RPMI7951 (cell line): ENCODE measurements around the gene RNLS. TPM values are rescaled to one million over a fixed set of nuclear protein-coding genes. Genes with fewer than 3 reads are reported as not detected.
A peak's percentile ranks its signal among the peaks of the same experiment; 100 is the strongest.
"Not testable (repeated sequence)": the region's sequence is repeated elsewhere in the genome, so short reads cannot be mapped to it uniquely, and the experiment has no call there.

ENCODE experiments used
- DNase-seq: peaks from one replicate; pipeline ENCODE4 v3.0.0-alpha.2; 2012; ENCODE audit warnings: low read depth
- total RNA-seq: library from RNA; depleted of rRNA; stranded (reverse); fragments of >200 nt; shearing (Covaris generic); gene quantifications from 2 replicates; pipeline ENCODE4 v1.2.3, GENCODE V29; 2014

The RNLS gene
- total RNA-seq, 1 experiment from 2014 or later: 15.7 TPM

DNA sequence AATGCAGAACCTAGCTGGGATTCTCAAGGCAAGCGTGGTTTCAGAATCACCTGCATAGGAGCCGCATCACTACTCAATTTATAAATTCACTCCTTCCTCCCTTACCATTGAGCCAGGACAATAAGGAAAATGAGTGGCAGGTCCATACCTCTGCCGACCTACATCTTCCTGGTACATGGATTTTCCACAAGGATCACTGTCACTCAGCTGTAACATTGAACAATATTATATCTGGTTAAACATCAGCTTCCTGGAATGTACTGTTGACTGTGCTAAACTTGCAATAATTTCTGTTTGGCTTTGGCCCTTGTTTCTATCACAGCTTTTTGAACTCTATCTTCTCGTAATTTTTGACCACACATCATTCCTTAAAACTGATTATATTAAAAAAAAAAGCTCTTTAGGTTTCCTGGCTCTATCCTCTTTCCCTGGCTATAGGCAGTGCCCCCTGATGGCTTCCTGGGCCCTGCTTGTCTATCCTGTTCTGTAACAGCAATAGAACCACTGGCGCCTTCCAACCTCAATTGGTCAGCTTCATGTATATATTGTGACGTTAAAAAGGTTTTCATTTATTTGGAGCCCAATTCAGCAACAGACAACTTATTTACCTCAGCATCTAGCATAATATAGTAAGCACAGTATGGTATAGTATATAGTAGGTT lies 59.2 kb downstream of the RNLS start:
- DNase-seq: no peak

DNA sequence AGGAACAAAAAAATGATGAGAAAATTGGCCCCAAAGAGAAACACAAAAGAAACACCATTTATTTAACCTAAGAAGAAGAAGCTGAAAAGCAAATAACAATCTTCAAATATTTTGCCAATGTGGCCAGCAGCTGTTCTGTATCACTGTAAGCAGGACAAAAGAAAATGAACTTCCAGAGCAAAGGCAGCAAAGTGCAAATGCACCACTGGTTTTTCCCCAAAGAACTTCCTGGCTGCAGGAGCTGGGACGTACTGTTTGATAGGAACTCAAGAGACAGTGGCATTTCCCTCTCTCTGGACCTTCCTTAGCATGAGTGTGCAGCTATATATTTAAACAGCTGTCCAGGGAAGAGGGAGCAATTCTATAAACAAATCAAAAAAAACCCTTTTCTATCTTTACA lies 60.4 kb downstream of the RNLS start:
- no peak for DNase-seq

DNA sequence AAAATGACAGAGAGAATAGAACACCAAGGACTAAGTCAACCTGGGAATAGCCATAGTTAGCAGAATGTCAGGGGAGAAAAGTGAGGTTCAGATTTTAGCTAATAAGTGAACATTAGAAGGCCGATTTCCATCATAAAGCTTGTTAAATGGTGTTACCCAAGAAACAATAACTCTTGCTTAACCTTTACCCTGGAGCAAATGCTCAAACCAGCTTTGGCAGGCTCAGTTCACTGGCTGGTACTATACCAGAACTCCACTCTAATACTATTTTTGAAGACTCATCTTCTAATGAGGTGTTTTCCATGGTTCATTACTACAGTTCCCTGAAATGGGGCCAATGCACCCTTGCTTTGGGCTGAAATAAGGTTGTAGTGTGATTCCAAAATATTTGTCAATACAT lies 61.3 kb downstream of the RNLS start:
- DNase-seq: no peak

DNA sequence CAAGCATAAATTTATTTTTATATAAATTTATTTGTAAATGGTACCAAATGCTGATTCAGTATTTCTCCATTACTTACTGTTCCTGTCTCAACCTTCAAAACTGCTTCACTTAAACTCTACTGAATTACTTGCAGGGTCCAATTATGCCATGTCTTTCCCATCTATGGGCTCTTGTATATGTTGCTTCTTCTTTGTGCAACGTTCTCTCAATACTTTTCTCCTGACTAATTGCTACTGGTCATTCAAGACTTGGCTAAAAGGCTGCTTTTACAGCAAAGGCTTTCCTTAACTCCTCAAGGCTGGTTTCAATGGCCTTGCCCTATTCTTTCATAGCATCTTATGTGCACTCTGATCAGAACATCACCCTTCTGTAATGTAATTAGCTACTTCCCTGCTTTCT lies 67.9 kb downstream of the RNLS start:
- no peak for DNase-seq

DNA sequence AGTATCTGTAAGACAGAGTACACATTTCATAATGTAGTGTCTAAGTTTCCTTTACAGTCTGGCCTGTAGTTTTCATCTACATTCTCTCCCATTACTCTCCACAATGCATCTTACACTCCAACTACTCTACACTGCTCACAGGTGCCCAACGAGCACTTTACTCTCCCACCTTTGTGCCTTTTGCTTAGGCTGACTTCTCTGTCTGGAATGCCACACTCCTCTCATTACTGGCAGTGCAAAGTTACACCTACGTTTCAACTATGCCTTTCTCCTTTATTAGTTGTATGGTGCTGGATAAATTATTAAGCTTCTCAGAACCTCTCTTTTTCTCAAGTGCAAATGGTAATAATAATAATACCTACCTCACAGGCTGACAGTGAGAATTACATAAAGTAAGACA lies 70.5 kb downstream of the RNLS start:
- no peak for DNase-seq

DNA sequence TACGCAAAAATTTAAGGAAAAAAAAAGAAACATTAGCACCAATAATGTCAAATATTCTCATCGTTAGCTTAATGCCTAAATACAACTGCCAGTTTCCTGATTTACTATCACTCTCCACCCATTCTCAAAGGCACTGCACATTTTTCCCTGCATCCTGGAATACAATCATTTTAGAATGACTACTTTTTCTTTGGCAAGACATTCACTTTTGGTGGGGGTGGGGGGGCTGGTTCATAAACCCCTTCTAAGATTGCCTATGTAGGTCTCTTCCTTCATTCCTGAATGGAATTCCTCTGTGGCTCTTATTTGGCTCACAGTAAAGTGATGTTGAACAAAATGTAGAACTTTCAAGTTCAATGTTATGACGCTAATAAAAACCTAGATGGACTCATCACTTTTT lies 74.3 kb downstream of the RNLS start:
- DNase-seq: no peak

DNA sequence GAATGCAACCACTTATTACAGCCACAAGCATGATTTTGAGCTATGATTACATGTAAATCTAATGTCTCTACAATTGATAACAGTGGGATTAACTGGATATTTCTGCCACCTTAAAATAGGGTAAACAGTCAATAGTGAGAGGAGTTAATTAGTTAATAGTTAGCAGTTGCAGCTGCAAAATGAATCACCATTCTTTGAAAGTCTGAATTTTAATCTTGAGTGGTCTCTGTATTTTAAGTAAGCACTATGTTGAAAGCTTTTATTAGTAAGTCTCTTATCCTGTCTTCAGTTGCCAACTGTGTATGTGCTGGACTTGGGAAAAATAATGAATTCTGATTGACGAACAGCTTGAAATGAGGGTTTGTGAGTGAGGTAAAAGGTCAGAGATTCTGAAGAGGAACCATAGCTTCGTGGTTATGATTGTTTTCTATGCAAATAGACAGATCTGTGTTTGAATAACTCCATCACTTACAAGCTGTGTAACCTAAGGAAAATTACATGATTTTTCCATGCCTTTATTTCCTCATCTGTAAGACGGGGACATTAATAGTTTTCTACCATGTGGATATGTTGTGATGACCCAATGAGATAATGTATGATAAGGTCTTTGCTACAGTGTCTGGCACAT lies 75.2 kb downstream of the RNLS start:
- no peak for DNase-seq

DNA sequence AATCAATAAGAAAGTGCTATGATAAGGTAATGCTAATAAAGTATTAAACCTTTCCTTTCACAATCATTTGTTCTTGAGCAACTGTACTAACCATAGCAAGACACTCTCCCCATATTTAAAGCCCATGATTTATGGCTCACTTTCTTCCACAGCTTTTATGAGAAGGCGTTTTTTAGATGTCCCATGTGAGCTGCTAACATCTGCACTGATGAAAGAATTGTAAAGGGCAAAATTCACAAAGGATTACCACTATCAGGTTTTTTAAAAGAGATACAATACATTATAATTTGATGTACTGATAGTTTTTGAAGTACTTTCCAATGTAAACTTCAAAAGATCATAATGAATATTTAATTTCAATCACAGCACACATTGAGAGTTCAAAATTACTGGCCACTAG lies 75.7 kb downstream of the RNLS start:
- DNase-seq: no peak

DNA sequence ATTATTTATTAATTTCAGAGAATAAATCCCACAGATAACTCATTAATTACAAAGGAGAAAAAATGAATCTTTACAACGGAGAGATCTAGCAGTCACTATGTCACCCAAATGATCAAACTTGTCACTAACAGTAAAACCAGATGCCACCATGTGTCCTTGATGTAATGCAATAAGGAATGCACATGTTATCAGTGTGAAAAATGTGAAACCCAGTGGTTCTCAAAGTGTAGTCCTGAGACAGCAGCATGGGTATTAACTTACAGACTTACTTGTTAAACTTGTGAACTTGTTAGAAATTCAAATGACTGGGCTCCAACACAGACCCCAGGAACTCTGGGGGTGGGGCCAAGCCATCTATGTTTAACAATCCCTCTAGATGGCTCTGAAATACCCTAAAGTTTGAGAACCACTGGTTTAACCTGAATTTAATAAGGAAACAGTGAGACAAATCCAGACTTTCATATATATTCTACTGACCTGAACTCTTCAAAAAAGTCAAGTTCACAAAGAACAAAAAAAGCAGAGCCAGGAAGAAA lies 77.4 kb downstream of the RNLS start:
- no peak for DNase-seq

DNA sequence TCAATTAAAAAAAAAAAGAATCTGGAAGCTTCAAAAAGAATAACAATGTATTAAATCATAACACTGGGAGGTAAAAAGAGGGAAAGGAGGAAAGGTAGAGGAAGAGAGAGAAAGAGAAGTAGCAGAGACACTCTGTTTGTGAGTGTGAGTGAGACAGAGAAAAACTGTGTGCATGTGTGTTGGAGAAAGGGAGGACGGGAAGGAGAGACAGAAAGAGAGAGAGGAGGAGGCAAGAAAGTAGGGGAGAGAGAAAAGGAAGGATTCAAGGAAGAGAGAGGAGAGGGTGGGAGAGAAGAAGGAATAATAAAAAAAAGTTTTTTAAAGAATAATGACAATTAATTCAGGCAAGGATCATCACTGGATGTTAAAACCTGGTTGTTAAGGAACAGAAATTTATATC lies 77.9 kb downstream of the RNLS start:
- DNase-seq: no peak

DNA sequence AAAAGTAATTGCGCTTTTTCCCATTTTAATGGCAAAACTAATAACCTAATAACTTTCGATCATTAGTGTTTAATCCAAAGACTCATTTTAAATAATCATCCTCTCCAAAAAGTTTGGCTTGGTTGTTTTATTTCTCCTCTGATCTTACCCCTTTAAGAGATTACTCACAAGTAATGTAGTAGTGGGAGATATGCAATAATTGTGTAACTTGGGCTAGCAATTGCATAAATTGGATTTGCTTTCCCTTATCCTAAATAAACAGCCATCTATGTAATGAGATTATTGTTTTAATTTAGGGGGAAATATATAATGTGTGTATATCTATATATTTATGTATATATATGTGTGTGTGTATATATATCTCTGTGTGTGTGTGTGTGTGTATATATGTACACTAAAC lies 82.5 kb downstream of the RNLS start:
- DNase-seq: no peak

DNA sequence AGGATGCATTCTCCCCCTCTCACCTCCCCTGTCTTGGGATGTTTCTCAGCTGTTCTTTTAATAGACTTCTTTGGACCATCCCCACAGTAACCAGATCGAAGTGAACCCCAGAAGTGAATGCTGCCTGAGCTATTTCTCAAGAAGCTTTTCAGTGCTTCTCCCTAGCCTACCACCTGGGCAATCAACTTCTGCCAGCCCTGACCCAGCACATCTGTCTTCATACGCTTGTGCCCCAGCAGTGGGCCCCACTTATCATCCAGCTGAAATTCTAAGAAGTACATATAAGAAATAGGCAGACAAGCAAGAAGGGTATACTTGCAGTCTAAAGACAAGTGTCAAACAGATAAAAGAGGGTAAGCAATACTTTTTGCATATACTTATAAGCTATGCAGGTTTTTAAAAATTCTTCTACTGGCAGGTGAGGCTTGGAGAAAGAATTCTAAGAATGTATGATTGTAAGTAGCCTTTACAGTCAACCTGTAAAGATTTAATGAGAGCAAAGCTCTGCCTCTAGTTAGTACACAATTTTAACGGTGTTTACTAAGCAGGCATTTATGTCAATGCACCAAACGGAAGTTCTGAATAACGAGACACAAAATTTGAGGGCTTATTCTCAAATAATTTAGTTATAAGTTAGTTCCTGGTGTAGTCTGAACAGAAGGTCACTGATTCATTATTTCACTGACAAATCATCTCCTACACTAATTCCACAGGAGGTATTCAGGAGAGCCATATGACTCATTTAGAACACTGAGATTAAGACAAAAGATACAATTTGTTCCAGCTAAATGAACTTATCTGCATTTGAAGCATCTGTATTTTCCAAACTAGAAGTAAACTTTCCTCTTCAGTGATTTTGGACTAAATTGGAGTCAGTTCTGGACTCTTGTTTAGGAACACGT lies 83.3 kb downstream of the RNLS start:
- DNase-seq: peak; percentile 66

DNA sequence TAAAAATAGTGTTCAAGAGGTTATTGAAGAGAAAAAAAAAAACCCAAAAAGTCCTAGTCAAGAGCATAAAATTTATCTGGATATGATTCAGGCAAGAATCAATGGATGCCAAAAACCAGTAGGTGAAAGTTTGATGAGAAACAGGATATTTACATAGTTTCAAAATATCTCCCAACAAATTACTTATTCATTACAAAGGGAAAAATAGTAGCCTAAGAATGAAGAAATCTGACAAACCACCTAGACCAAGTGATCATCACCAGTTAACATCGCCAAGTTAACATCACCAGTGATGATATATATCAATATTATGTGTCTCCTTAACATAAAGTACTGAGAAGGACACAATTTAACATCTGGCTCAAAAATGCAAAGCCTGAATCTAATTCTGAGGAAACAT lies 85.2 kb downstream of the RNLS start:
- DNase-seq: no peak

DNA sequence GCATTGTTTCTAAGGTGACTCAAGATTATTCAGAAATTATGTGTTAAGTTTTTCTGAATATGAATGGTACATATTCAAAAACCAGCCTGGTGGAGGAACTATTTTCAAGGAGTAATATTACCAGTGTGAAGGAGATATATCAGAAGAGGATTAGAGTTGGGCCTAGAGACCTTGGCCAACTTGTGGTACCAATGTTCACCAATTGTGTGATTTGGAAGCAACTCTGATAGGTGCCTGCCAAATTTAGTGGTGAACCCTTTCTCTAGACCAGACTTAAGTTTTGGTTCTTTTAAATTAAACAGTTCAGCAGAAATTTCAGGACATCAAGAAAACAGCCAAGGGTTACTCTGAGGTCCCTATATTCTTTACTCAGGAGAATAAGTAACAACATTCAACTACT lies 88.6 kb downstream of the RNLS start:
- DNase-seq: no peak

DNA sequence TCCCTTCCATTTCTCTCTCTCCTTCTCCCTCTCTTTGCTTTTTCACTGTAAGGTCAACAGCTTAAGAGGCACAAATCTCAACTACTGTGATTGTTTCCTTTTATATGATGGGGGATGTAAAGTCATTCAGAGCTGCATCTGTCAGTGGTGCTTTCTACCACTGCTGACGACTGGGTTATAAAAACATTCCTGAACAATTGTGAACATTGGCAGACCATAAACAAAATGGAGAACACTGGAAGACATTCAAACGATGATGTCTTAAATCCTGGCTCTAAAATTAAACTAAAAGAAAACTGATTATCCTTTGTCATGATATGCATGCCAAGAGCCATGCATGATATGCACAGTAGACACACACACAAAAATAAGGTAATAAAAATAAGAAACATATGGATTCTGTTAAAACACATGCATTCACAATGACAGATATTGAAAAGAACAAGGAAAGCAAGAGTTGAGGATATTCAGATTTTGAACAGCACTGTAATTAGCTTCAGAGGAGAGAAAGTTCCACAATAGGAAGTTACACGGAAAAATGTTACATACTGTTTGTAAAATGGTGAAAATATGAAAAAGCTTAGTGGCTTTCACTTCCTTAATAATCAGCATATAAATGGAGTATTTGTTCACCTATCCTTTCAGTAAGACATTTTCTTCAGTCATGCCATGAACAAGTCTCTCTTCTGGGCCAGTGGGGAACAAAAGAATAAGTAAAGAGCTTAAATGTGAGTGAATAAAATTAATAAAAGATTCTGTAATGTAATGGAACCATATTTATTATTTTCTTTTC lies 89.2 kb downstream of the RNLS start:
- peak; percentile 33 for DNase-seq

DNA sequence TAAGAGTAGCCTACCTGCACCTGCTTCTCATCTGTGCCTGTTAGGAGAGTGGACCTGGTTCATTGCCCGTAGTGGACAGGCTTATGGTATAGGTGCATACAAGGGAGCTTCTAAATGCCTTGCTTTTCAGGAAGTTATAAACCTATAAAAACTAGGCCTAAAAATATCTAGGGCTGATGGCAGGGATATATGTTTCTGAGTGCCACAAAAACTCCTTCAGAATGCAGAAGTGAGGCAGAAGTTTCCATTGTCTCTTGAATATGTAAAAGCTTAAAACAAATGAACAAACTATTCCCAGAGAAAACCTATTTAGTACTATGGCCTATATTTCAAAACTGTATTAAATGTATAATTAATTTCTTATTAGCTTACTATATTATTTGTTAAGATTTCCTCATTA lies 91.8 kb downstream of the RNLS start:
- no peak for DNase-seq

DNA sequence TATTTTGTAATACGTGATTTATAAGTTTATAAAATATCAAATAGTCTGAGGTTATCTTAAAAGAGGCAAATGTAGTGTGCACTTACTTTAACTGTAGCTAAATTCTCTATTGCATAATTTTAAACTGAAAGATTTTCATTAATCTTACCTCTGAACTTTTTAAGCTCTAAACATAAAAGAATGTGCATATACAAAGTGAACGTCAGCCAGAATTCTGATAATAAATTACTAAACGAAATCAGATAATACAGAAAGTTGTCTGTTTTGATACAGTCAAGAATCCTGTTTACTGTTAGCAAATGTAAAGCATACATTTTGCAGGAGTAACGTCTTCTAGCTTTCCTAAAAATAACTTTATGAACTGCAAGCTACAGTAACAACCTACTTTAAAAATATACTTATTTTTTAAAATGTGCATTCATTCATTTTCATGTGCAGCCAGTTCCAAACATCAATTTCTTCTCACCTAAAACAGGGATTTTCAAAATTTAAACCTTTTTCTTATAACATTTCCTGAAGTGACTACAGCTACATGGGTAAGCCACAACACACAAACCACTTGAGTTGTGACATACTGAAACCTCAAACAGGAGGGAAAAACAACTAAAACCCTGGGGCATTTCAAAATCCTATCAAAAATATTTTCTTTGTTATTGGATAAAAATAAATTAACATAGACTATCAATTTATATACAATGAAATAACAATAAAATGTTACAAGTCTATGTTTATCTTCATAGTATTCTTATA lies 92.7 kb downstream of the RNLS start:
- no peak for DNase-seq

DNA sequence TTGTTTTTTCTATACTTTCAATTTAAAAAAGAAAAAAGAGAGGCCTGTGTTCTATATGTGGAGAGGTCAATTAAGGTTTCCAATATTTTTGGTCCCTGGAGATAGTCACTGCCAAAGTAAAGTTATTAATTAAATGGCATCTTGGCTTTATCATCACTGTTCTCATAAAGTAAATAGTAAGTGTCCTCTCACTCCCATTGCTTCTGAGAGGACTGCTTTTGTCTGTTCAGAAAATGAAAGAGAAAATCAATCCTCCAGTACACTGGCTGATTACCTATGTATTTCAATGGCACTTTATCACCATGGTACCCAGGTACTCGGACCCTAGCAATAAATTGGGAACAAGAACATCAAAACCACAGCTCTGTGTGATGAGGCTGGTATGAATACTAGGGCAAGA lies 94.0 kb downstream of the RNLS start:
- no peak for DNase-seq

DNA sequence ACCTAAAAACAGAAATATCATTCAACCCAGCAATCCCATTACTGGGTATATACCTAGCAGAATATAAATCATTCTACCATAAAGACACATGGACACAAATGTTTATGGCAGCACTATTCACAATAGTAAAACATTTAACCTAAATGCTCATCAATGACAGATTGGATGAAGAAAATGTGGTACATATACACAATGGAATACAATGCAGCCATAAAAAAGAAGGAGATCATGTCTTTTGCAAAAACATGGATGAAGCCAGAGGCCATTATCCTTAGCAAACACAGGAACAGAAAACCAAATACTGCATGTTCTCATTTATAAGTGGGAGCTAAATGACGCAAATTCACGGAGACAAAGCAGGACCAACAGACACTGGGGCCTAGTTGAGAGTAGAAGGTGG lies 96.3 kb downstream of the RNLS start:
- not testable (repeated sequence) for DNase-seq

DNA sequence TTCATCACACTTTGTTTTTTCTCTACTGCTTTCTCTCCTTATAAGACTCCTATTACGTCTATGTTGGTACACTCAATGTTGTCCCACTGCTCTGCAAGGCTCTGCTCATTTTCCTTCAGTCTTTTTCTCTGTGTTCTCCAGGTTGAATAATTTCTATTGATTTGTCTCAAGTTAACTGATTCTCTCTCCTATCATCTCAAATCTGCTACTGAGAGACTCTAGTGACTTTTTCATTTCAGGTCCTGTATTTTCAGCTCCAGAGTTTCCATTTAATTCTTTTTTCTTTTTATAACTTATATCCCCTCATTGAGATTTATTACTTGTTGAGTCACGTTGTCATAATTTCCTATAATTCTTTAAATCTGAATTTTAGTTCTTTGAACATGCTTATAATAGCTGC lies 100.9 kb downstream of the RNLS start:
- DNase-seq: no peak

DNA sequence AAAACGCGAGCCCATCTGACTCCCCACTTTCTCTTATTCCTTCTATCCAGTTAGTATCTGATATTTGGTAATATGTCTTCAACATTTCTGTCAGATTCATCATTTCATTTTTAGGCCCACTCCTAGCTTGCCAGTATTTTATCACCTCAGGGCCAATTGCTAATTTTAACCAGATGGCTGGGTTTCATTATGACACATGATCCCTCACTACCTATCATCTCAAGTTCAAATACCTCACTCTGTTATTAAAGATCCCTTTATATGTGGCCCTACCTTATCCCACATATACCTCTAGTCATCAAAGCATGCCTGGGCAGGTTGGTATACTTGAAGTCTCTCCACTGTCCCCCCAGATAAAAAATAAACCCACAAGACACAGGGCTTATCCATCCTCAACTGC lies 104.9 kb downstream of the RNLS start:
- peak; percentile 54 for DNase-seq
